Measurements from ENCODE around the gene RGS6.

Gene RGS6

DNA sequence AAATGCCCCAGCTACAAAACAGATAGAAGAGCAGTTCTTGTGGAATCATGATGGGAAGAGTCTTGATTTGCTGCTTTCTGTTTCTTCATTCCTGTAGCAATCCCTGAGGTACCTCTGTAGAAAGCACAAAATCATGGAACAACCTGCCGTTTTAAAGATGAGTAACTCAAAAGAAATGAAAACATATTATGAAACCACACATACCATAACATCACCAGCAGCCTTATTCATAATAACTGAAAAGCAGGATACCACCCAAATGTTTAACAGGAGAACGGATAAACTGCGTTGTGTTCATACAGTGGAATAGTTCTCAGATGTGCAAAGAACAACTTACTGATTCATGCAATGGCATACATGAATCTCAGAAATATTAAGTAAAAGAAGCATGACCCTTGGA, 188.1 kb downstream of the RGS6 start:
- H3K4me1 ChIP-seq (ENCODE audit: control insufficient read depth, low read length) = no peaks in the 10 kb centered on the region

GRCh38 chr14:72123755-72124154, 191.5 kb downstream of the RGS6 start:
- TF ChIP-seq EZH2phosphoT487 (IDR thresholded peaks at IDR 0.05; ENCODE audit: borderline replicate concordance, low read length) (no peak), CTCF (IDR thresholded peaks at IDR 0.05; ENCODE audit: low read depth, low read length, poor library complexity, severe bottlenecking) (no peak)
- no peaks in the 10 kb centered on the region for H3K4me1 ChIP-seq (ENCODE audit: control insufficient read depth, low read length)
- no peak overlapping the region for H3K27ac ChIP-seq (ENCODE audit: low read depth, low read length)
- H3K4me3 ChIP-seq (ENCODE audit: low read length) = no peak overlapping the region
- H3K9me2 ChIP-seq (replicated peaks; ENCODE audit: control insufficient read depth, low read length) = no peaks in the 10 kb centered on the region
- H3K9me3 ChIP-seq (ENCODE audit: control insufficient read depth, insufficient read depth, low read length) = no peaks in the 10 kb centered on the region
- peaks cover 10% of the 10 kb centered on the region for H3K27me3 ChIP-seq (ENCODE audit: control insufficient read depth, low read length)
- no peaks in the 10 kb centered on the region for H3K79me2 ChIP-seq (ENCODE audit: control insufficient read depth, low read length)
- no peaks in the 10 kb centered on the region for H4K20me1 ChIP-seq (ENCODE audit: control insufficient read depth, insufficient read depth, low read depth, low read length)
- no peaks in the 10 kb centered on the region for H3K36me3 ChIP-seq (ENCODE audit: control insufficient read depth, low read length)
- no peak overlapping the region for H3K4me2 ChIP-seq (ENCODE audit: low read length)
- no peaks in the 10 kb centered on the region for H3F3A ChIP-seq (ENCODE audit: control insufficient read depth, insufficient read depth)

More for the DNA sequence above, 188.1 kb downstream of the RGS6 start:
- H3K9me3 ChIP-seq (ENCODE audit: control insufficient read depth, insufficient read depth, low read length) = no peaks in the 10 kb centered on the region
- no peaks in the 10 kb centered on the region for H3K36me3 ChIP-seq (ENCODE audit: control insufficient read depth, low read length)
- H3K9me2 ChIP-seq (replicated peaks; ENCODE audit: control insufficient read depth, low read length) = no peaks in the 10 kb centered on the region
- H3F3A ChIP-seq (ENCODE audit: control insufficient read depth, insufficient read depth) = no peaks in the 10 kb centered on the region
- H4K20me1 ChIP-seq (ENCODE audit: control insufficient read depth, insufficient read depth, low read depth, low read length) = no peaks in the 10 kb centered on the region
- H3K4me2 ChIP-seq (ENCODE audit: low read length) = no peak overlapping the region
- no peak overlapping the region for H3K4me3 ChIP-seq (ENCODE audit: low read length)
- no peak overlapping the region for H3K27ac ChIP-seq (ENCODE audit: low read depth, low read length)
- H3K27me3 ChIP-seq (ENCODE audit: control insufficient read depth, low read length) = no peaks in the 10 kb centered on the region
- no peak for TF ChIP-seq EZH2phosphoT487 (IDR thresholded peaks at IDR 0.05; ENCODE audit: borderline replicate concordance, low read length)
- TF ChIP-seq CTCF (IDR thresholded peaks at IDR 0.05; ENCODE audit: low read depth, low read length, poor library complexity, severe bottlenecking) = no peak
- no peaks in the 10 kb centered on the region for H3K79me2 ChIP-seq (ENCODE audit: control insufficient read depth, low read length)

DNA sequence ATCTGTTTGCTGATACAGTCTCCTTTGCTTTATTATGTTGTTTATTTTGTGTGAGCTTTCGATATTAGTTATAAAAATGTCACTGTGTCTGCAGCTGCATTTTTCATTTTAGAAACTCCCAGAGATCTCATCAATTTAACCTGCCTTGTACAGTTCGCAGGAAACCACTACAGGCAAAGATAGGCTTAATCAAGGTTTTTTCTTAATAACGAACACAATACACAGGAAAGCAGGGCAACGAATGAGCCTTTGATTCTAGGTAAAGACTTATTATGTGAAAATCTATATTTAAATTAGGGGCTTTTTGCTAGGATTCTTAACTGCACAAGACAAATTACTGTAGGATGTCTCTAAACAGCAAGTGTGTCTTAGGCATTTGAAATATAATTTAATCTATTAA, 191.9 kb downstream of the RGS6 start:
- Histone ChIP-seq H3K4me3 (ENCODE audit: low read length) (no peak overlapping the region), H4K20me1 (ENCODE audit: control insufficient read depth, insufficient read depth, low read depth, low read length) (no peaks in the 10 kb centered on the region), H3K79me2 (ENCODE audit: control insufficient read depth, low read length) (no peaks in the 10 kb centered on the region), H3K4me2 (ENCODE audit: low read length) (no peak overlapping the region), H3F3A (ENCODE audit: control insufficient read depth, insufficient read depth) (no peaks in the 10 kb centered on the region), H3K27me3 (ENCODE audit: control insufficient read depth, low read length) (peaks cover 12% of the 10 kb centered on the region), H3K27ac (ENCODE audit: low read depth, low read length) (no peak overlapping the region), H3K36me3 (ENCODE audit: control insufficient read depth, low read length) (no peaks in the 10 kb centered on the region), H3K9me3 (ENCODE audit: control insufficient read depth, insufficient read depth, low read length) (no peaks in the 10 kb centered on the region), H3K4me1 (ENCODE audit: control insufficient read depth, low read length) (no peaks in the 10 kb centered on the region), H3K9me2 (replicated peaks; ENCODE audit: control insufficient read depth, low read length) (no peaks in the 10 kb centered on the region)
- no peak for TF ChIP-seq EZH2phosphoT487 (IDR thresholded peaks at IDR 0.05; ENCODE audit: borderline replicate concordance, low read length)
- no peak for TF ChIP-seq CTCF (IDR thresholded peaks at IDR 0.05; ENCODE audit: low read depth, low read length, poor library complexity, severe bottlenecking)

- Histone ChIP-seq H3K4me2 (ENCODE audit: low read length) (no peak overlapping the region), H3K36me3 (ENCODE audit: control insufficient read depth, low read length) (no peaks in the 10 kb centered on the region), H3K9me2 (replicated peaks; ENCODE audit: control insufficient read depth, low read length) (no peaks in the 10 kb centered on the region), H3K79me2 (ENCODE audit: control insufficient read depth, low read length) (no peaks in the 10 kb centered on the region), H3K27ac (ENCODE audit: low read depth, low read length) (no peak overlapping the region), H3K4me1 (ENCODE audit: control insufficient read depth, low read length) (no peaks in the 10 kb centered on the region), H3F3A (ENCODE audit: control insufficient read depth, insufficient read depth) (no peaks in the 10 kb centered on the region), H3K9me3 (ENCODE audit: control insufficient read depth, insufficient read depth, low read length) (no peaks in the 10 kb centered on the region), H3K4me3 (ENCODE audit: low read length) (no peak overlapping the region), H3K27me3 (ENCODE audit: control insufficient read depth, low read length) (peaks cover 21% of the 10 kb centered on the region), H4K20me1 (ENCODE audit: control insufficient read depth, insufficient read depth, low read depth, low read length) (no peaks in the 10 kb centered on the region)
- no peak for TF ChIP-seq CTCF (IDR thresholded peaks at IDR 0.05; ENCODE audit: low read depth, low read length, poor library complexity, severe bottlenecking)
- TF ChIP-seq EZH2phosphoT487 (IDR thresholded peaks at IDR 0.05; ENCODE audit: borderline replicate concordance, low read length) = no peak
Observed at GRCh38 chr14:72126091-72126490, 193.9 kb downstream of the RGS6 start.

Data from DOHH2 (cell line).